Measurements from ENCODE around the gene SCP2D1.
"Not testable (repeated sequence)": the region's sequence is repeated elsewhere in the genome, so short reads cannot be mapped to it uniquely, and the experiment has no call there.

SCP2D1 gene

GRCh38 chr20:18813483-18813882 lies at the start of gene SCP2D1:
TSS of gene SCP2D1 (plus strand) at chr20:18813783. CDS start at chr20:18813816, 33 bp downstream.
- no peak for DNase-seq

DNA sequence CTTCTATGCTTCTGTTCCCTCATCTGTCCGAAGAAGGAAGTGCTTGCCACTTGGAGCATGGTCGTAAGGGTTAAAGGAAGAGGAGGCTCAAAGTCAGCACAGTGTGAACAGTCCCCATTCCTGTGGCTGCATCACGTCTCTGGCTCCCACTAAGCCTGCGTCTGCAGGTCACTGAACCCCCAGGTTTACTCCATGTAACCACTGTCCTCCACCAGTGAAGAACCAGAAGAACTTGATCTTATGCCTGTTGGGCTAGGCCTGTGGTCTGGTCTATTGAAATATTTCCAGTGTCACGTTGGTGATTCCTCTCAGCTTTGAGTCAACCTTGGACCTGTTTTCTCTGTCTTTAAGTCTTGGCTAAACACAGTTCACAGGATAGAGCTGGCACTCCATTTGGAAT lies 45.9 kb upstream of the SCP2D1 start:
- no peak for DNase-seq

- DNase-seq, result no peak
These were observed 40.0 kb upstream of the SCP2D1 start for GRCh38 chr20:18773566-18773965.

- DNase-seq, result no peak
These were observed 39.4 kb upstream of the SCP2D1 start for GRCh38 chr20:18774207-18774606.

DNA sequence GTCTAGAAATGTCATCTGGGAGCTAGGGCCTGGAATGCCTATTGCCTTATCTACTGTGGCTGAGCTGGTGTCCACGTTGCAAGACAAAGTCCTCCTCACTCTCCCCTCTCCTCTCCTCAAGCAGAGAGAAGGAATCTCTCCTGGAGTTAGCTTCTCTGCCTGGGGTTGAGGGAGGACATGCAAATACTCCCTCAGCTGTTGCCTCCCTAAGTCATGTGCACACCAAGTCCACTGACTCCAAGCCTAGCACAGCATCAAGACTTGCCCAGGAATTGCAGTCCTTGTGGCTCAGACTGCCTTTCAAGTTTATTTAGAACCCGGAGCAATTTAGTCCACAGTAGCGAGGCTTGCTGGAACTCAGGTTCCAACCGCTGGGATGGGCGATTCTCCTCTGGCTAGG lies 38.0 kb upstream of the SCP2D1 start:
- no peak for DNase-seq

DNA sequence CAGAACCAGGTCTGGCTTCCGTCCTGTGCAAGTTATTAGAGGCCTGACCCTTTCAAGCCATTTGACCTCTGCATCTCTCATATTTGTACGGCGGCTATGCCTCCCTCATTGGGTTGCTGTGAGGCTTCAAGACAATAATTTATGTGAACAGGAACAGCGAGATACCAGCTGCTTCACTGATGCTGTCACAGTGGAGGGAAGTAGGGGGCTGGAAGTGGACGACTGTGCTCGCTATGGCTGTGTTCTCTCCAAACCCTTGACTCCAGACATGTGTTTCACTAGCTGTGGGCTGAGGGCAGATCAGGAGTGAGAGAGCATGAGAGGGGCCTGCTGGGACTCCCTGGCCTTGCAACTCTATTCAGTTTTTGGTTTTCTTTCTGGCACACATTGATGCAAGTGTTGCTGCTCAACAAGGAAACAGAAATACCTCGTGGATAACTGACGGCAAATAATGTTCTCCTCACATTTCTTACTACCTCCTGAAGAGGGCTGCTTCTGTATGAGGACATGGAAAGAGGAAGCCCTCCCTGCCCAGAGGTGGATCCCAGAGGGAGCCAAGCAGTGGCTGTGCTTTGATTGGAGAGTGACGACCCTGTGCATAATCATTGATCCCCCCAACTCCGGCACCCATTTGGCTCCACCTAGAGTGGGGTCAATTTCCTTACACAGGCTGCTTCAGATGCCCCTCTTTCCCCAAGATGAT lies 34.7 kb upstream of the SCP2D1 start:
- DNase-seq, result no peak

GRCh38 chr20:18780385-18781130 lies 33.0 kb upstream of the SCP2D1 start:
- no peak for DNase-seq

DNA sequence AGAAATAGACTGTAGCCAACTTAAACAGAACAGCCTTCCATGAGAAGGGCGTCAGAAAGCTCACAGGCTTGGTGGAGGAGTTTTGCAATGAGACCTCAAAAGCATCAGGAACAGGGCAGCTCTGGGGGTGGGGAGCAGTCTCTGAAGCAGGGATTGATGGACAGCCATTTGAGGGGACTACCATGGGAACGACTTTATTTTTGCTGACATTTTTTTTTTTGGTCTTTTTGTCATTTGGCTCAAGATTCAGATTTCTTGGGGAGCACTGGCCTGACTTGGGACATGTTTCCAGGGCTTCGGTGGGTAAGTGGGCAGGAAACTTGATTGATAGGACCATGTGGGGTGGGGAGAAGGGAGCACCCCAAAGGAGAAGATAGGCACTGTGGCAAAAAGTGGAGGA lies 32.1 kb upstream of the SCP2D1 start:
- no peak for DNase-seq

GRCh38 chr20:18783385-18783959 lies 30.1 kb upstream of the SCP2D1 start:
- DNase-seq, result no peak

GRCh38 chr20:18787046-18787445 lies 26.5 kb upstream of the SCP2D1 start:
- DNase-seq, result not testable (repeated sequence)

- no peak for DNase-seq
These were observed 25.6 kb upstream of the SCP2D1 start for GRCh38 chr20:18788021-18788420.

DNA sequence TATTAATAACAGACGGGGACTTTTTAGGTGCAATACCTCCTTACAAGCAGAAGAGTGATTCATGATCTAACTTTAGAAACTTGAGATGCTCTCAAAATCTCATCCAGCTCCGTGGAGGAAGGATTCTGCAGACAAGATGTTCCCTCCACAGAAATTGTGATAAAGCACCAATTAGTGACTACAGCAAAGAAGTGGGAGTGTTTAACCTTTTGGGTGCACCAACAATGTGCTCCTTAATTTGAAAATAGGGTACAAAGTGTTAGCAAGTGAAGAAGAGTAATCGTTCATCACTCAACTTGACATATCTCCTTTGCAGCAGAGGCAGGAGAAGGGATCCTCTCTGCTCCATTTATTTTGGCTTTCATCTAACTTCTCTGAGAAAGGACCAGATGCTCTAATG lies 22.8 kb upstream of the SCP2D1 start:
- no peak for DNase-seq

DNA sequence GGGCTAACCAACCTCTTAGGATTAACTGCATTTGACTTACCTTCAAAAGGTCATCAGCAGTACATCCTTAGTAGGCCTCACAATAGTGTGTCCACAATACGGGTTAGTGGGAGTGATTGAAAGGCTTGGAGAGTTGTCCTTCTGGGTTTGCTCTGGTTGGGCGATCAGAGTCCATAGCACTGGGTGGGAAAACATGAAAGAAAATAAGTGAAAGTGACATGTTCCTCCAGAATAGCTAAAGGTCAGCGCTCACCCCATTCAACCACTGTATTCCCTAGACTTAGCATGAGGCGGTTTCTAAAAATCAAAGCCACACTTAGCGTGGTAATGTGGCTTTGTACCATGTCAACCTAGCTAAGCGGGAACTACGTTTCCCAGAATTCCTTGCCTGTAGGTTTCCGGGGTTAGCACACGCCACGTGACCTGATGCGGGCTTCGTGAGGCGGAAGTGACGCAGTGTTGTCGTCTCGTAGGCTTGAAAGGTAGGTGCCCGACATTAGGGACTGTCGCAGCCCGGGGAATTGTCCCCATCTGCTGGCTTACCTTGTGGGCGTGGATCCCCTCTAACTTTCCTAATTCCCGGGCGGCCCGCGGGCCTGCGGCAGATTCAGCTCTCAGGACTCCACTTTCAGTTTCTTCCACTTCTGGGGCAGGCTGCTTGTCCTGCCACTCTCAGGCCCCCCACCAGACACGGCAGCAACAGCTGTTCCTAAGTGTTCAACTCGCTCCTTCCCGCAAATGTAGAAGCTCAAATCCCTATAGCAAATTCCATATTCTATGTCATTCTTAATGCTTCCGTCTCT lies 19.8 kb upstream of the SCP2D1 start:
- DNase-seq, result peak; percentile 87

DNA sequence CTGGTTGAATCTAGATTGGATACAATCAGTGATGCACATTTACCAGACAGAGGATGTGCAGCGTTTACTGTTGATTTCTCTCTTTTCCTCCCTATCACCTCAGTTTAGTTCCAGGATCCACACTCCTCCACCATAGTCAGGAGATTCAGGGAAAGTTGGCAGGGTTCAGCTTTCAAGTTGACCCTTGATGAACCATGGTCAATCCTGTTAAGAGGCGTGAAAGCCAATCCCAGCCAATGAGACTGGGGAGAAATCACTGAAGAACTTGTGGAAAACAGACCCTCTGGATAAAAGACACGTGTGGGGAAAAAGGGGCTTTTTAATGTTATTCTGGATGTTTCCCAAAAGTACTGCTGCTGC lies 19.2 kb upstream of the SCP2D1 start:
- no peak for DNase-seq

DNA sequence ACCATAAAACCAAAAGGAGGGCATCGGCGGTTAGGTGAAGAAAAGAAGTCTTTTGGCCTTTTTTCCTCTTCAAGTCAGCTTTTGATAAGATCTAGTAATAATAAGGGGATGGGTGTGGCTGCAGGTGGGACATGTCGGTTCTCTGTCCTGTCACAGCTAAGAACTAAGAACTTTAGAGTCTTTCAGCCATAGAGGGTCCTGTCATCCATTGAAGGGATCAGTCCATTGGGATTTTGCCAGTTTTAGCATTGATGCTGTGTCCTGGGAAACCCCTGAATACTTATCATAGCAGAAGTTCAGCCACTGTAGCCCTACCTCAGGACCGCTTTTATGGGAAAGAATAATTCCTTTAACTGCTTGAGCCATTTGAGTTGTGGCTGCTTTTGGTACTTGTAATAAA lies 18.2 kb upstream of the SCP2D1 start:
- no peak for DNase-seq

DNA sequence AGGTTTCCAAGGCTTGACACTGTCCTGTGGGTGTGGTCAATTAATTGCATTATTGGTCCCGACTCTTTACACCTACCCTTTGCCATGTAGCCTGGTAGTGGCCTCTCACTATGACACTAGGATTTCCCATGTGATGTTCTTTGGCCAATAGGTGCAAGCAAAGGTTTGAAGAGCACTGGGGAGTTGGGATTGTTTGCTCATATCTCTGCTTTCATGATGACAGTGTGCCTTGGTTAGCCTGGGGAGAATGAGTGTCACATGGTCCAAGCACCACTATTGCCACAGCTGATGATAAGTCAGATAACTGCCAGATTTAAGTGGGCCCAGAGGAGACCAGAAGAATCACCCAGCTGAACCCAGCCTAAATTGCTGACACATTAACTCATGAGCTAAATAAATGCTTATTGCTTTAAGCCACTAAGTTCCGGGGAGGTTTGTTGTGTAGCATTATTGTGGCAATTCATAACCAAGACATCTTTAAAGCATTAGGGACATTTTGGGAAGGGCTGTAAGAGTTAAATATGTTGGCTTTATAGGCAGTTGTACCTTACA lies 17.2 kb upstream of the SCP2D1 start:
- DNase-seq, result no peak

GRCh38 chr20:18801516-18801915 lies 12.1 kb upstream of the SCP2D1 start:
- no peak for DNase-seq

GRCh38 chr20:18802012-18802634 lies 11.5 kb upstream of the SCP2D1 start:
- DNase-seq, result no peak

- no peak for DNase-seq
These were observed 7.7 kb upstream of the SCP2D1 start for GRCh38 chr20:18805881-18806280.

DNA sequence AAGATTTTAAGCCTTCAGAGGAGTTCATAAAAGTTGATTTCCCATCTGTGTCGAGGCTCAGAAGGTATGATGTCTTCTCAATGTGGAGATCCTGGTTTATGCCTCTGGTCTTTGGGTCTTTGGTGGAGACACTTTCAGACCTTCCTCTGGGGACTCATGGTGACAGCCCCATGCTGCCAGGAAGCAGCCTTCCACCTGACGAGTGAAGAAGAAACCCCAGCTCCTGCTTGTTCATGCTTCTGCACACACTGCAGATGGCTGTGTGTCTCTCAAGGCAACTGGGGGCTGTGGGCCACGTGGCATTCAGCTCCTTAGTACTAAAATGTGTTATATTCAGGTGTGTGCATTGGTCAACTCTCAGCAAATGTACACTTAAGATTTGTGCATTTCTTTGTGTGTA lies 4.9 kb upstream of the SCP2D1 start:
- DNase-seq, result no peak

DNA sequence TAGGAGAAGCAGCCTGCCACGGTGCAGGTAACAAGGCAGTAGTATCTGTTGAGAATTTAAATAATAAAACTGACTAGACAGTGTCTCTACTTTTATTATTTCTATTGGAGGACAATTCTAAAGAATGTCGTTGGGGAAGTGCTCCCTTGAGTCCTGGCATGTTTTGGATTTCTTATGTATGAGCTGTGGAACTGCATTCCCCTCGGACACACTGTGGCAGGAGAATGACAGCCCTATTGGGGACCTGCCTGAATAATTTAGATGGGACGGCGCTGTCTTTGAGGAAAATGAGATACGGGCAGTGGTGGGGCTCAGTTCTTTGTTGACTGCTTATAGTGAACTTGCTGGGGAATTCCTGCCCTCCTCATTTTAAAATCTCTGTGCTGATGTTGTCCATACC lies 2.4 kb upstream of the SCP2D1 start:
- DNase-seq, result no peak

- no peak for DNase-seq
These were observed 1.7 kb upstream of the SCP2D1 start for GRCh38 chr20:18811904-18812303.
